Measurements from ENCODE around the gene CD82. TPM values are rescaled to one million over a fixed set of nuclear protein-coding genes. Genes with fewer than 3 reads are reported as not detected.

The CD82 gene
- polyA plus RNA-seq, 3 donors = 13.4 to 17.2 (median 16.1) TPM

DNA sequence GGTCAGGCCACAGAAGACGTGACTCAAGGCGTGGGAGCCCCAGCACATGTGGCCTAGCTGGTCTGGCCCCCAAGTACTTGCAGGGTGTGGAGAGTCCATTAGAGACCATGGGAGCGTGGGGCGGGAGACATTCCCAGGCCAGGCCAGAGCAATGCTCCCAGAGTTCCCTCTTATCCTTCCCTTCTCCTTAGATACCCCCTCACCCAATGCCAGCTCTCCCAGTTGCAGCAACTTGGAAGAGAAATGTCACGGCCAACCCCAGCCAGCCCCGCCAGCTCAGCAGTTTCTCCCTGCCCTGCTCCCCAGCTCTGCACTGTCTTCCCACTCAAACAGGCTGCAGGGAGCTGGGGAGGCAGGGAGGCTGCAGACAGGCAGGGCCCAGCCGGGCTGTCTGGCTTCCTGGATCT, 95.9 kb downstream of the CD82 start:
- no peak for DNase-seq

Other genes starting within 250 kb of the CD82 start
- gene TSPAN18, start 161.3 kb downstream of the CD82 start, polyA plus RNA-seq (ENCODE audit: insufficient read length in 3 of 3) = 10 to 100 TPM; 59.9 to 62.0 (median 61.2) TPM

All from renal pelvis (tissue), 4 donors.